GM23248 (cell line): Measurements from ENCODE around the gene SMARCA2.

Experiments
- EZH2 ChIP-seq: fragments of 200-600 bp; sonication (generic); IDR thresholded peaks from 2 replicates; pipeline ENCODE4 v1.6.1; 2018; ENCODE audit warnings: antibody characterized with exemption, mild to moderate bottlenecking; ENCODE audit not compliant: insufficient read depth, poor library complexity, severe bottlenecking
- EZH2phosphoT487 ChIP-seq: fragments of 200-600 bp; sonication (generic); IDR thresholded peaks from 2 replicates; pipeline ENCODE4 v1.6.1; 2018; ENCODE audit warnings: antibody characterized with exemption, moderate library complexity, mild to moderate bottlenecking, low read depth; ENCODE audit not compliant: insufficient read depth

DNA sequence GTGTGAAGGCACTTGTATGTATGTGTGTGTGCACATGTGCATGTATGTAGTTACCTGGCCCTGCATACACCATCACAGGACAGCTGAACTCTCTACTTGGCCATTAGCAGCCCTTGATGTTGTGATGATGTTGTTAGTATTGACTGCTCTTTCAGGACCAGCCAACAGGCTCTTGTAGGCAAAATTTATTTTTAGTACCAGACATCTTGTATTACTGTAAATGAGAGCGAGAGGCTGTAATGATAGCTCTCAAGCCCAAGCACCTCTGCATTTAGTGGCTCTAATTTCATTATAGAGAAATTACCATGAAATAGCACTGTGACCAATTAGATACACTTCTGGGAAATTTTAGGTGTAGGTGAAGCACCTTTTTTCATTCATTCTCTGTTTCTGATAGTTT, 158.0 kb downstream of the SMARCA2 start:
- TF ChIP-seq EZH2 (no peak), EZH2phosphoT487 (no peak)
